ENCODE results near the gene SMNDC1.

The SMNDC1 gene

DNA sequence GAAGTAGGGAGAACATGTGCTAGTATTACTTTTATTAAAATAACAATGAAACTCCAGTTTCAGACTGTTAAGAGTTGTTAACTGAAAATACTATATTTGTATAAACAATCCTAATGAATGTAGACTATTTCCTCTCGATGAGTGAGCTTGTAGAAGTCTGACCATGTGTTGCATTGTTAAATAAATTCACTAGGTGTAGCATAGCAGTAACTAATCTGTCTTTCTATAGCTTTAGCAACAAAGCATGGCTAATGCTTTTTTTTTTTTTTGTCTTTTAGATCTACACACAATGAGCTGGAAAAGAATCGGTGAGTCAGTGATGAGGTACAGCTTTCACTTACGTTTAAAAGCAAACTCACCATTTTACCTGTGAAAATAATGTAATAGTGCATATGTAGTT, 60.2 kb downstream of the SMNDC1 start:
- DNase-seq = no peak

DNA sequence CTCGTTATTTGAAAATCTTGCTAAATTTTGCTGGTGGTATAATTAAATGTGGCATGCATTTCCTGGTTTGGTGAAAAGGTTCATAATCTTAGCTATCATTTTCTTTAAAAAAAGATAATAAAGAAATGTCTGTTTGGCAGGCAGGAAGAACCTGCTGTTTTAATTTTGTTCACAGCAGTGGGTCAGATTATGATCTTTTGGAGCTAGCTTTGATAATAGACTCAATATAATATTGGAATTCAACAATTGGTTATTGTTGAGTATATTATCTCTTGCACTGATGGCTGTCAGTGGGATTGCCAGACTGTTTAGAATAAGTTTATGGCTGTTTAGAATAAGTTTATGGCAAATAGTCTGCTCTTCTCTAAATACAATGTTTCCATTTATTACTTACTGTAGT, 62.2 kb downstream of the SMNDC1 start:
- DNase-seq = no peak

DNA sequence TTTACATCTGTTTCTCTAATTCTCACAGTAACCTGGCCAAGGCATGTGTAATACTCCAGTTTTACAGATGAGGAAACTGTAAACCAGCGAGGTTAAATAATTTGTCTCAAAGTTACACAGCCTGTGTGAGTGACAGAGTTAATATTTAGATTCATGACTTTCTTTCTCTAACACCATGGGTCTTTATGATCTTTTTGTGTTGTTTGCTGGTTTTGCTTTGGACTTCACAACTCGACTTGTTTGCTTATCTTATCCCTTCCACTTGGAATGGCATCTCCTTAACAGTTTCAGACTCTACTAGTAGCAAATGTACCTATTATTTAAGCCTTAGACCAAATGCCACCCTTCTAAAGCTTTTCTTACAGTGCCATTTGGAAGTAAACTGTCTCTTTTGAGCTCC, 62.9 kb downstream of the SMNDC1 start:
- no peak for DNase-seq

DNA sequence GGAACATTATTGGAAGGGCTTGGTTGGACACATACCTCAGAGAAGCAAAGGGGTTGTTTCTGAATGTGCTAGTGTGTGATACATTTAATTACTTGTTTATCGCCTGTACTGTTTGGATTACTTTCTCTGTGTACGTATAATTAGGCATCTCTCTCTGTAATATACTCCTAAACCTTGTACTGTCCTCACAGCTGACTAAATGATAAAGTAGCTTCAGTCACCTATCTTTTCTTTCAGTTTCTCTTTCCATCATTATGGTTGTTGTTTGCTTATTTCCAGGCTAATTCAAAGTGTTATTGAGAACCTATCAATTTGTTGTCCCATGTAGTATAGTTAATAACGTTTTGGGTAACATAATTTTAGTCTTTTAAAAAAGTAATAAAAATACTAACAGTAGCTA, 63.3 kb downstream of the SMNDC1 start:
- no peak for DNase-seq
